SK-N-SH treated with all-trans-retinoic acid at 6 μM for 48 hours (cell line): Measurements from ENCODE around the gene SMPD3.

Experiments
- ATAC-seq: fragments of 200-7000 bp; cut with Tn5 transposase; 3 replicates; pipeline ENCODE4 v1.9.1; 2020; ENCODE audit warnings: mild to moderate bottlenecking, moderate library complexity
- ARNTL ChIP-seq: fragments of 450-650 bp; formaldehyde crosslinking; IDR thresholded peaks from 2 replicates; pipeline ENCODE4 v1.5.0; 2020; ENCODE audit warnings: low read depth, mild to moderate bottlenecking, moderate library complexity, borderline replicate concordance
- BACH2 ChIP-seq: fragments of 250-450 bp; sonication (Bioruptor Pico); IDR thresholded peaks from 2 replicates; pipeline ENCODE4 v1.9.0; 2021; ENCODE audit warnings: mild to moderate bottlenecking, borderline replicate concordance
- CREB5 ChIP-seq: fragments of 250-450 bp; sonication (Bioruptor Pico); IDR thresholded peaks from 2 replicates; pipeline ENCODE4 v1.5.1; 2020; ENCODE audit warnings: low read depth, mild to moderate bottlenecking, moderate library complexity
- CSRNP3 ChIP-seq: fragments of 250-450 bp; sonication (Bioruptor Pico); IDR thresholded peaks from 2 replicates; pipeline ENCODE4 v1.5.1; 2021; ENCODE audit warnings: mild to moderate bottlenecking, moderate library complexity
- ESRRG ChIP-seq: fragments of 250-450 bp; sonication (Bioruptor Pico); IDR thresholded peaks from 2 replicates; pipeline ENCODE4 v1.6.1; 2021; ENCODE audit warnings: mild to moderate bottlenecking
- GLIS3 ChIP-seq: fragments of 250-450 bp; sonication (Bioruptor Pico); IDR thresholded peaks from 2 replicates; pipeline ENCODE4 v1.5.0; 2020; ENCODE audit warnings: mild to moderate bottlenecking, moderate library complexity
- ISL1 ChIP-seq: fragments of 250-450 bp; sonication (Bioruptor Pico); IDR thresholded peaks from 2 replicates; pipeline ENCODE4 v2.1.2; 2022; ENCODE audit warnings: mild to moderate bottlenecking, moderate library complexity
- OSR1 ChIP-seq: fragments of 250-450 bp; sonication (Bioruptor Pico); IDR thresholded peaks from 2 replicates; pipeline ENCODE4 v1.8.0; 2022; ENCODE audit warnings: moderate library complexity, mild to moderate bottlenecking, inconsistent platforms
- PATZ1 ChIP-seq: fragments of 250-450 bp; sonication (Bioruptor Pico); IDR thresholded peaks from 2 replicates; pipeline ENCODE4 v1.8.0; 2020; ENCODE audit warnings: mild to moderate bottlenecking, moderate library complexity, borderline replicate concordance
- POU6F1 ChIP-seq: fragments of 250-450 bp; sonication (Bioruptor Pico); IDR thresholded peaks from 2 replicates; pipeline ENCODE4 v1.8.0; 2021; ENCODE audit warnings: low read depth, mild to moderate bottlenecking, moderate library complexity, borderline replicate concordance
- PPARA ChIP-seq: fragments of 250-450 bp; sonication (Bioruptor Pico); IDR thresholded peaks from 2 replicates; pipeline ENCODE4 v1.5.0; 2020; ENCODE audit warnings: mild to moderate bottlenecking, borderline replicate concordance
- SNAI2 ChIP-seq: fragments of 250-450 bp; sonication (Bioruptor Pico); IDR thresholded peaks from 2 replicates; pipeline ENCODE4 v1.5.0; 2020; ENCODE audit warnings: mild to moderate bottlenecking, moderate library complexity
- TSHZ2 ChIP-seq: fragments of 250-450 bp; sonication (Bioruptor Pico); IDR thresholded peaks from 2 replicates; pipeline ENCODE4 v1.5.0; 2020; ENCODE audit warnings: mild to moderate bottlenecking, moderate library complexity
- ZC3H10 ChIP-seq: fragments of 250-450 bp; sonication (Bioruptor Pico); IDR thresholded peaks from 2 replicates; pipeline ENCODE4 v1.5.1; 2021; ENCODE audit warnings: mild to moderate bottlenecking, moderate library complexity
- ZFP3 ChIP-seq: fragments of 250-450 bp; sonication (Bioruptor Pico); IDR thresholded peaks from 2 replicates; pipeline ENCODE4 v1.5.0; 2020; ENCODE audit warnings: mild to moderate bottlenecking, moderate library complexity
- ZFP30 ChIP-seq: fragments of 450-650 bp; formaldehyde crosslinking; IDR thresholded peaks from 2 replicates; pipeline ENCODE4 v1.5.0; 2022; ENCODE audit warnings: mild to moderate bottlenecking, moderate library complexity
- ZNF565 ChIP-seq: fragments of 450-650 bp; formaldehyde crosslinking; conservative IDR thresholded peaks from 2 replicates; pipeline ENCODE4 v1.5.0; 2020; ENCODE audit warnings: low read depth, mild to moderate bottlenecking, moderate library complexity
- ZNF70 ChIP-seq: fragments of 450-650 bp; formaldehyde crosslinking; IDR thresholded peaks from 2 replicates; pipeline ENCODE4 v1.5.0; 2020; ENCODE audit warnings: mild to moderate bottlenecking, moderate library complexity
- ZNF8 ChIP-seq: fragments of 450-650 bp; formaldehyde crosslinking; IDR thresholded peaks from 2 replicates; pipeline ENCODE4 v1.5.0; 2020; ENCODE audit warnings: mild to moderate bottlenecking, moderate library complexity

SMPD3 gene

GRCh38 chr16:68455631-68456030 is 7.3 kb upstream of the SMPD3 start (continued):
- TF ChIP-seq POU6F1 (CRISPR knock-in tag): no peak

GRCh38 chr16:68454920-68455435 is 6.7 kb upstream of the SMPD3 start:
- TF ChIP-seq OSR1 (CRISPR knock-in tag) (no peak), ZNF8 (CRISPR knock-in tag) (no peak), ZNF565 (no peak), CSRNP3 (CRISPR knock-in tag) (no peak), TSHZ2 (no peak), ZNF70 (CRISPR knock-in tag) (no peak), ARNTL (CRISPR knock-in tag) (no peak), ZFP3 (CRISPR knock-in tag) (no peak), SNAI2 (CRISPR knock-in tag) (no peak), PATZ1 (CRISPR knock-in tag) (no peak), CREB5 (CRISPR knock-in tag) (no peak), ZC3H10 (CRISPR knock-in tag) (no peak), GLIS3 (CRISPR knock-in tag) (no peak)
- no peak for ATAC-seq

GRCh38 chr16:68453816-68454215 is 5.5 kb upstream of the SMPD3 start:
- no peak for ATAC-seq
- TF ChIP-seq ARNTL (CRISPR knock-in tag) (no peak), ESRRG (no peak), OSR1 (CRISPR knock-in tag) (no peak), ZNF8 (CRISPR knock-in tag) (no peak)

GRCh38 chr16:68452176-68452575 is 3.9 kb upstream of the SMPD3 start:
- no peak for ATAC-seq
- TF ChIP-seq ARNTL (CRISPR knock-in tag): no peak
- TF ChIP-seq ZFP30 (CRISPR knock-in tag): no peak
- TF ChIP-seq ZNF70 (CRISPR knock-in tag): no peak
- TF ChIP-seq, all 23 proteins: peak for 0

- ATAC-seq: no peak
- TF ChIP-seq BACH2 (CRISPR knock-in tag) (no peak), ZNF8 (CRISPR knock-in tag) (no peak), PPARA (CRISPR knock-in tag) (no peak), ZNF70 (CRISPR knock-in tag) (no peak), PATZ1 (CRISPR knock-in tag) (no peak), ZFP3 (CRISPR knock-in tag) (no peak), ISL1 (no peak)
Observed at GRCh38 chr16:68451676-68452075, 3.4 kb upstream of the SMPD3 start.
